H9 (cell line): ENCODE results near the gene ATP2C1. TPM values are rescaled to one million over a fixed set of nuclear protein-coding genes. Genes with fewer than 3 reads are reported as not detected.

Experiments
- DNase-seq: peaks from one replicate; pipeline ENCODE4 v3.0.0-alpha.2; 2017
- H2AFZ ChIP-seq: one replicate; pipeline ENCODE4 v1.6.1; 2013; ENCODE audit warnings: mild to moderate bottlenecking, low read length, control low read depth, moderate library complexity
- H2AK5ac ChIP-seq: 2 replicates; pipeline ENCODE4 v1.6.1; 2013; ENCODE audit warnings: low read length, control low read depth, mixed read lengths; ENCODE audit not compliant: insufficient read length
- H2BK120ac ChIP-seq: one replicate; pipeline ENCODE4 v1.6.1; 2013; ENCODE audit warnings: low read depth, mild to moderate bottlenecking, low read length, control low read depth, inconsistent platforms; ENCODE audit not compliant: poor library complexity, severe bottlenecking
- H2BK12ac ChIP-seq: 2 replicates; pipeline ENCODE4 v1.6.1; 2013; ENCODE audit warnings: low read length, control low read depth, mixed read lengths, low read depth; ENCODE audit not compliant: insufficient read length
- H2BK15ac ChIP-seq: 2 replicates; pipeline ENCODE4 v1.6.1; 2013; ENCODE audit warnings: low read depth, low read length, control low read depth
- H2BK20ac ChIP-seq: one replicate; pipeline ENCODE4 v1.6.1; 2013; ENCODE audit warnings: low read depth, mild to moderate bottlenecking, low read length, control low read depth, inconsistent platforms; ENCODE audit not compliant: poor library complexity, severe bottlenecking
- H2BK5ac ChIP-seq: 2 replicates; pipeline ENCODE4 v1.6.1; 2013; ENCODE audit warnings: low read length, control low read depth, mixed read lengths; ENCODE audit not compliant: insufficient read length
- H3K14ac ChIP-seq: 2 replicates; pipeline ENCODE4 v1.6.1; 2013; ENCODE audit warnings: low read length, control low read depth; ENCODE audit not compliant: insufficient read depth
- H3K18ac ChIP-seq: 2 replicates; pipeline ENCODE4 v1.6.1; 2013; ENCODE audit warnings: low read depth, mild to moderate bottlenecking, mixed read lengths, low read length, control low read depth; ENCODE audit not compliant: insufficient read length
- H3K23ac ChIP-seq: 2 replicates; pipeline ENCODE4 v1.6.1; 2013; ENCODE audit warnings: low read length, control low read depth, mixed read lengths, low read depth; ENCODE audit not compliant: insufficient read length
- H3K23me2 ChIP-seq: 2 replicates; pipeline ENCODE4 v1.6.1; 2013; ENCODE audit warnings: low read depth, mild to moderate bottlenecking, mixed read lengths, low read length, control low read depth; ENCODE audit not compliant: insufficient read length, poor library complexity, severe bottlenecking
- H3K27ac ChIP-seq: 2 replicates; pipeline ENCODE4 v1.5.1; 2013; ENCODE audit warnings: low read length, control low read depth, mixed read lengths, low read depth; ENCODE audit not compliant: insufficient read length
- H3K27me3 ChIP-seq: 2 replicates; pipeline ENCODE4 v1.6.1; 2013; ENCODE audit warnings: low read length, control low read depth, inconsistent platforms; ENCODE audit not compliant: insufficient read depth
- H3K4ac ChIP-seq: 2 replicates; pipeline ENCODE4 v1.6.1; 2013; ENCODE audit warnings: low read depth, mild to moderate bottlenecking, control low read depth, inconsistent platforms, low read length, moderate library complexity
- H3K4me1 ChIP-seq: 2 replicates; pipeline ENCODE4 v1.6.1; 2013; ENCODE audit warnings: low read length, control low read depth, inconsistent platforms; ENCODE audit not compliant: insufficient read depth
- H3K4me2 ChIP-seq: 2 replicates; pipeline ENCODE4 v1.6.1; 2013; ENCODE audit warnings: low read length, control low read depth, mixed read lengths; ENCODE audit not compliant: insufficient read length, insufficient read depth
- H3K56ac ChIP-seq: 2 replicates; pipeline ENCODE4 v1.6.1; 2013; ENCODE audit warnings: low read depth, mild to moderate bottlenecking, mixed read lengths, low read length, control low read depth; ENCODE audit not compliant: insufficient read length
- H3K79me1 ChIP-seq: 2 replicates; pipeline ENCODE4 v1.6.1; 2013; ENCODE audit warnings: low read depth, mild to moderate bottlenecking, moderate library complexity, low read length, control low read depth, inconsistent platforms; ENCODE audit not compliant: insufficient read depth, poor library complexity, severe bottlenecking
- H3K79me2 ChIP-seq: 2 replicates; pipeline ENCODE4 v1.6.1; 2013; ENCODE audit warnings: low read length, control low read depth, inconsistent platforms; ENCODE audit not compliant: insufficient read depth
- H3K9ac ChIP-seq: 2 replicates; pipeline ENCODE4 v1.6.1; 2013; ENCODE audit warnings: low read length, control low read depth, mixed read lengths; ENCODE audit not compliant: insufficient read length; ENCODE audit errors: extremely low read depth
- H3K9me3 ChIP-seq: one replicate; pipeline ENCODE4 v1.6.1; 2013; ENCODE audit warnings: low read depth, low read length, inconsistent platforms; ENCODE audit not compliant: control insufficient read depth
- H3T11ph ChIP-seq: one replicate; pipeline ENCODE4 v1.6.1; 2013; ENCODE audit warnings: mild to moderate bottlenecking, low read length, control low read depth, inconsistent platforms
- H4K20me1 ChIP-seq: one replicate; pipeline ENCODE4 v1.6.1; 2013; ENCODE audit not compliant: control insufficient read depth, insufficient read length, insufficient read depth
- H4K5ac ChIP-seq: 2 replicates; pipeline ENCODE4 v1.6.1; 2013; ENCODE audit warnings: low read depth, mild to moderate bottlenecking, mixed read lengths, low read length, control low read depth; ENCODE audit not compliant: insufficient read length
- H4K8ac ChIP-seq: replicated peaks from 2 replicates; pipeline ENCODE4 v1.6.1; 2013; ENCODE audit warnings: low read length, control low read depth, mixed read lengths, low read depth; ENCODE audit not compliant: insufficient read length
- H4K91ac ChIP-seq: 2 replicates; pipeline ENCODE4 v1.6.1; 2013; ENCODE audit warnings: low read depth, mild to moderate bottlenecking, moderate library complexity, mixed read lengths, low read length, control low read depth; ENCODE audit not compliant: insufficient read length
- H3K27ac Mint-ChIP-seq, 3 experiments: 2 replicates in 2 of 3; 3 replicates in 1 of 3; pipeline ENCODE4 v1.8.0; 2020 to 2021; ENCODE audit warnings: mixed read lengths in 3 of 3, mild to moderate bottlenecking in 1 of 3, moderate library complexity in 1 of 3
- H3K27me3 Mint-ChIP-seq: 2 replicates; pipeline ENCODE4 v1.8.0; 2021; ENCODE audit warnings: low read depth, mild to moderate bottlenecking, moderate library complexity, mixed read lengths
- H3K36me3 Mint-ChIP-seq, 3 experiments: 2 replicates in 2 of 3; 3 replicates in 1 of 3; pipeline ENCODE4 v1.8.0; 2020 to 2021; ENCODE audit warnings: low read depth in 3 of 3, mixed read lengths in 3 of 3; ENCODE audit not compliant: insufficient read depth in 1 of 3
- H3K4me1 Mint-ChIP-seq, 2 experiments: 2 replicates each; pipeline ENCODE4 v1.8.0; 2020; ENCODE audit warnings: mixed read lengths in 2 of 2
- H3K4me3 Mint-ChIP-seq, 2 experiments: 2 replicates in 1 of 2; 3 replicates in 1 of 2; pipeline ENCODE4 v1.8.0; 2020 to 2021; ENCODE audit warnings: mild to moderate bottlenecking in 2 of 2, mixed read lengths in 2 of 2, moderate library complexity in 1 of 2
- H3K9me3 Mint-ChIP-seq, 2 experiments: 2 replicates in 1 of 2; 3 replicates in 1 of 2; pipeline ENCODE4 v1.8.0; 2020; ENCODE audit warnings: mild to moderate bottlenecking in 2 of 2, mixed read lengths in 2 of 2, moderate library complexity in 1 of 2
- WGBS: extraction: QIAGEN DNeasy Blood & Tissue Kit; methylation state at CpG from one replicate; pipeline ENCODE4 v1.1.7; 2013; ENCODE audit warnings: missing lambda C conversion rate, low lambda C conversion rate, mixed read lengths; ENCODE audit not compliant: insufficient read length; ENCODE audit errors: extremely low coverage; 5-methylcytosine and 5-hydroxymethylcytosine counted together
- total RNA-seq: library from RNA; stranded (reverse); gene quantifications from 2 replicates; pipeline ENCODE4 v1.2.1, GENCODE V29; 2021
- TF ChIP-seq, protein P1 (sequence below): fragments of 200-600 bp; sonication (generic); conservative IDR thresholded peaks from 3 replicates; pipeline ENCODE4 v1.8.0; 2021; ENCODE audit warnings: antibody characterized with exemption, mild to moderate bottlenecking

The ATP2C1 gene
- total RNA-seq, 1 experiment from 2014 or later: 65.5 TPM

DNA sequence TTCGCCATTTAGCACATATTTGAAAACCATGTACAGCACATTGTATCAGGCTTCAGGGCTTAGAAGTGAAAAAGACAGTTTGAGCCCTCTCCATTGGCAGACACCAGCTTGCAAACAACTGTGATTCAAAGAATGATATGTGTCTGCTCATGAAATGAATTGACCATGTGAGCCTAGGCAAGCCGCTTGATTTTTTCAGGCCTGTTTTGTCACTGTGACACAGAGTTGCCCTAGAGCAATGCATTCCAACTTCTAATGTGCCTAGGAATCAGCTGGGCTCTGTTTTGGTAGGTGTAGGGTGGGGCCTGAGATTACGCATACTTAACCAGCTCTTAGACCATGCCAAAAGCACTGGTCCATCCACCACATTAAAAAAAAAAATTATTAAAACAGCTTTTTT, 53.0 kb downstream of the ATP2C1 start:
- Histone ChIP-seq H3K9ac (no peak overlapping the region), H3K14ac (no peak overlapping the region), H3K4ac (no peak overlapping the region), H3K4me1 (no peaks in the 10 kb centered on the region), H3K79me2 (no peaks in the 10 kb centered on the region), H4K20me1 (no peaks in the 10 kb centered on the region), H3K56ac (no peak overlapping the region), H3K18ac (no peak overlapping the region), H2BK20ac (no peak overlapping the region), H3K79me1 (no peaks in the 10 kb centered on the region), H3K23me2 (no peaks in the 10 kb centered on the region), H4K8ac (no peak overlapping the region), H3K27me3 (no peaks in the 10 kb centered on the region; the same call in 1 of the 2 replicates), H2BK120ac (no peak overlapping the region), H4K5ac (no peak overlapping the region), H4K91ac (no peak overlapping the region), H2AFZ (no peak overlapping the region), H2BK5ac (no peak overlapping the region), H2BK15ac (no peak overlapping the region), H3T11ph (no peak overlapping the region), H3K23ac (no peak overlapping the region), H2BK12ac (no peak overlapping the region), H3K4me2 (no peak overlapping the region), H2AK5ac (no peak overlapping the region), H3K9me3 (no peaks in the 10 kb centered on the region), H3K27ac (no peak overlapping the region)
- no peak overlapping the region for H3K4me3 Mint-ChIP-seq
- TF ChIP-seq, protein P1, sequence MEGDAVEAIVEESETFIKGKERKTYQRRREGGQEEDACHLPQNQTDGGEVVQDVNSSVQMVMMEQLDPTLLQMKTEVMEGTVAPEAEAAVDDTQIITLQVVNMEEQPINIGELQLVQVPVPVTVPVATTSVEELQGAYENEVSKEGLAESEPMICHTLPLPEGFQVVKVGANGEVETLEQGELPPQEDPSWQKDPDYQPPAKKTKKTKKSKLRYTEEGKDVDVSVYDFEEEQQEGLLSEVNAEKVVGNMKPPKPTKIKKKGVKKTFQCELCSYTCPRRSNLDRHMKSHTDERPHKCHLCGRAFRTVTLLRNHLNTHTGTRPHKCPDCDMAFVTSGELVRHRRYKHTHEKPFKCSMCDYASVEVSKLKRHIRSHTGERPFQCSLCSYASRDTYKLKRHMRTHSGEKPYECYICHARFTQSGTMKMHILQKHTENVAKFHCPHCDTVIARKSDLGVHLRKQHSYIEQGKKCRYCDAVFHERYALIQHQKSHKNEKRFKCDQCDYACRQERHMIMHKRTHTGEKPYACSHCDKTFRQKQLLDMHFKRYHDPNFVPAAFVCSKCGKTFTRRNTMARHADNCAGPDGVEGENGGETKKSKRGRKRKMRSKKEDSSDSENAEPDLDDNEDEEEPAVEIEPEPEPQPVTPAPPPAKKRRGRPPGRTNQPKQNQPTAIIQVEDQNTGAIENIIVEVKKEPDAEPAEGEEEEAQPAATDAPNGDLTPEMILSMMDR: no peak
- H3K36me3 Mint-ChIP-seq: peaks cover 26 to 52% (median 34%) of the 10 kb centered on the region in 3 experiments; a peak in 6 of 7 replicates
- H3K27ac Mint-ChIP-seq: no peak overlapping the region
- no CpG with 5 or more reads among the region's 3 CpGs for WGBS
- no peaks in the 10 kb centered on the region for H3K27me3 Mint-ChIP-seq
- no peaks in the 10 kb centered on the region for H3K9me3 Mint-ChIP-seq
- DNase-seq: no peak
- H3K4me1 Mint-ChIP-seq: no peaks in the 10 kb centered on the region
